Inflammatory macrophage treated with lipopolysaccharide for 1 hour (primary cell): Measurements from ENCODE around the gene SMIM20.

Experiments used
- DNase-seq, 2 donors: peaks; one replicate each; pipeline ENCODE4 v3.0.0-alpha.2; 2020 to 2022

Gene SMIM20

DNA sequence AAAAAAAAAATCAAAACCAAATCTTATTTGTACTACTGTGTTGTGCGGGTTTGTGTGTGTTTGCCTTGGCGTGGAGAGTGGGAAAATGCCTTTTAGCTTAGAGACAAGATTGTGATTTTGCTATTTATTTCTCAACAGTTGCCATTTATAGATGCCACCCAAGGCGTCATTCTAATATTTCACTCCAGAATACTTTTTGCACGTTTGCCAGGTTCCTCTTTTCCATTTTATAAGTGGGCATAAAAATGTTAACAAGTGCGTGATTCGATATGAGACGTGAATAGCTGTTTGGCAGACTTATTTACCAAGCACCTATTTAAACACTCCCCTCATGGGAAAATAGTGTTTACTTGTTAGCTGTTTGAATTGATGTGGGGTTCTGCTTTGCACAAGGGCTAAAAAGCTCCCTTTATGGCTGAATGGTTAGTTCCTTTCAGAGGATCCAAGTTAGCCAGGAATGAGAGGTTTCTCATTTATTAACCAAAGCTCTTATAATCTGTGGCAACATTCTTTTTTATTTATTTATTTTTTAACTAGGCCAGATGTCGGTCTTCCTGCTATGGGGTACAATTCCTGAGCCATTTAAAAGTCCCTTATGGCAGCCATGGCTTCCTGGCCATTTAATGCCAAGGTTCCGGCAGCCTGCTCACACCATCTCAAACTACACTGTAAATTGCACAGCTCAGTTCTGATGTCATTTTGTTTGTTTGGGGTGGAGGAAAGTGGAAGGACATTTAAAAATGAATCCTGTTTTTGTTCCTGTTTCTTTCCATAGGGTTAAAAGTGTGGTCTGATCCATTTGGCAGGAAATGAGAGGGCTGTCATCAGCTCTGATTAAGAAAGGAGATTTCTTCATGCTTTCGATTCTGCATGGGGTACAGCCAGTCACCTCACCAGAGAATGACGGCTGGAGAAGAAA, 14.6 kb downstream of the SMIM20 start:
- DNase-seq = peak; percentile 86 to 91

DNA sequence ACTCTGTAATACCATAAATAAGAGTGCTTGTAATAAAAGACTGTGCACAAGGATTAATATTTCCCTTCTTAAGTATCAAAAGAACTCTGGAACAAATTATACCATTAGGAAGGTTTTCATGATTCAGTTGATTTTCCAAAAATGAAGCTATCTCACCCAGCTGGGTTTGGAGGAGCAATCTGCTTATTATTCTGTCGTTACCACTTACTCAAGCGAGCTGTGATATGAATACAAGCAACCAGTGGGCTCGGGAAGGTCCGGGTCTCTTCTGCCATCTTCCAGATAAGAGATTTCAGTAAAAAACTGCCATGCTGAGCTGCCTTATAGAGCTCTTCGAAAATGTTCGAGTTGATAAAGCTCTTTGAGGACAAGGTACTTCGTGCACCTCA, 15.3 kb downstream of the SMIM20 start:
- DNase-seq = no peak

DNA sequence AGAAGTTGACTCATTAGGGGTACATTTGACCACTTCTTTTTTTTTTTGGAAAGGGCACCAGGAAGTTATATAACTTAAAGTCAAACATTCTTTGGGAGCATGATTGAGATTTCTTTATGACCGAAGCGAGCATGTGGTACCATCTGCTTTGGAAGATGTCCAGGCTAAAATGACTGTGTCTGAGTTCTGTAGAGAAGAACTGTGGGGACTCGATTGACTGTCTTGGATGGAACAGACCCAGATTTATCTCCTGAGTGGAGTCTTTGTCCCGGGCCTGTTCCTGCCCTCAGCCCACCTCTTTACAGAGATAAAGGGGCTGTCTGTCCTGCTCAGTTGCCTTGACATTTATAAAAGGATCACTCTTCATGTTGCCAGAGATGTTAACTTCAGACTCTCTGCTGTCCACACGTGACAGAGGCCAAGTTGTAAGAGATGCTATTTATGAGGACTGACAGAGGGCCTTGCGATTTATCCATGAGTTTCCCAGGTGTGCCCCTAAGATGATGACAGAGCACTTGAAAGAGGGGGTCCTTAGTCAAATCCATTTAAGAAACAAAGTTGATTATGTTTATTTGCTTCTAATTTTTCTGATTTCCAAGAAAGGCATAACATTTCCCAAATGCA, 16.8 kb downstream of the SMIM20 start:
- DNase-seq = no peak

DNA sequence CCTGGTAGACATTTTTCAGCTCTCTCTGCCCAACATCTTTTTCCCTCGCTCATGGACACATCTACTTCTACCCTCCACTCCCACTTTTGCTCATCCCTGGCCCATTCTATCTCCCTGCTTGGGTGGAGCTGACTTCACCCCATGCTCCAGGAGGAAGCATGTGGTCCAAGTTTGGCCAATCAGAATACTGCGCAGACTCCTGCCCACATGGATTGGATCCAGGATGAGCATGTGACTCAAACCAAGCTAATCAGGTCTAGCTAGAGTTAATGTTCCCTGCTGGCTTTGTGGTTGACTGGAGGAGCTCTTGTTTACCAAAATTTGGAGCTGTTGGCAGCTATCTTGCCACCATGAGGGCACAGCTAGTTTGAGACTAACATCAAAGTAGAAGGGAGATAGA, 22.7 kb downstream of the SMIM20 start:
- DNase-seq = no peak

DNA sequence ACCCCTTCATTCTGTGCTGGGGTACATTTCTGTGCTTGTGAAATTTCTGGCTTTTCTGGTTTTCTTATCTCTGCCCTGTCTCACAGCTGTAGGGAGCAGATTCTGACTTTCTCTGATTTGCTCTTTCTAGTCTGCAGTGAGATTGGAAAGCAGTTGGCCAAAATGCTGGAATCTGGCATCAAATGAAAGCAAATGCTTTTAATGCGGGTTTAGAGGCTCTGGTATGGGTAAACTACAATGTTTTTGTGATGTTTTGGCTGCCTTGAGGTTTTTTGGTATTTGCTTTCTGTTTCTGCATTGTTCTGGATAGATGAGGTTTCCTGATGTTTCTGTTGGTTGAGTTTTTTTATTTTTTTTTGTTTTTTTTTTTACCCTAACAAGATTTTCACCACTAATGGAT, 23.8 kb downstream of the SMIM20 start:
- no peak for DNase-seq

DNA sequence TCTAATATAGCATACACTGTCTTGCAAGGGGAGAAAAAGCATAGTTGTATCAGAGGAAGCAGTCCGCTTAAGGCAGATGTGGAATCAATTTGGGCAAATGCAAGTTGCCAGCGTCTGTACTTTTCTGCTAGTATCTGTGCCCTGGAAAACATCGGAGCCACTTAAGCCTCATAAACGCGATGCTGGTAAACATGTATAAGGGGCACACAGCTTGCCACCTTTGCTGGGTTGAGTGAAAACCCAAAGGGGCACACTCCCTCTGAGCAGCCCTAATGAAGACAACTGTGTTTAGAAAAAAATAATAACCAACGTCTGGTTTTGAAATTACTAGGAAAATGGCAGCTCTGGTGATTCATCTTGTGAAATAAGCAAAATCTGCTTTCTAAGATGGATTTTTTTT, 24.3 kb downstream of the SMIM20 start:
- no peak for DNase-seq

DNA sequence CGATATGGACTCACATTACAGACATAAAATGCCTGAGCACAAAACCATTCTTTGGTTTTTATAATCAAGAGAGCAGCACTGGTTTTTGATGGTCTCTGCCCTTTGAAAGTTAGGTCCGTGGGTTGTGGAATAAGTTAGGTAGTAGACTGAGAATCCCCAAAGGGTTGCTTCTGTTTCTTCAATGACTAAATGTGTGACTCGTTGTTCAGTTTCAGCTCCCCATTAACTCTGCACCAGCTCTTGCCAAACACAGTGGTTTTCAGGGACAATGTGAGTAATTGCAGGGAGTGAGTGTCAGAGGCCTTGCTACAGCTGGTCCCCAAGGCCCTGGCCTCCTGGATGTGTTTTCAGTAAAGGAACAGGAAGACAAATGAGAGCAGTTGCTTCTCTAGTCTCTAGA, 24.8 kb downstream of the SMIM20 start:
- peak; percentile 74 to 95 for DNase-seq

DNA sequence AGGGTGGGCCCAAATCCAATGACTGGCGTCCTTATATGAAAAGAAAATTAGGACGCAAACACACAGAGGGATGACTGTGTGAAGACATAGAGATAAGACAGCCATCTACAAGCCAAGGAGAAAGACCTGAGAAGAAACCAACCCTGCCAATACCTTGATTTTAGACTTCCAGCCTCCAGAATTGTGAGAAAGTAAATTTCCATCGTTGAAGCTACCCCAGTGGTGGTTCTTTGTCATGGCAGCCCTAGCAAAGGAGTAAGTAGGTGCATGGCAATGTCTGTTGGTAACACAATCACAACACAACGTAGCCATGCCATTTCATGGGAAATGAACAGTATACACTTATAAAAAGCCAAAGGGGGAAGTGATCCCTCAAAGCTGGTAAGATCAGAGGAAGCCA, 25.3 kb downstream of the SMIM20 start:
- DNase-seq = no peak

DNA sequence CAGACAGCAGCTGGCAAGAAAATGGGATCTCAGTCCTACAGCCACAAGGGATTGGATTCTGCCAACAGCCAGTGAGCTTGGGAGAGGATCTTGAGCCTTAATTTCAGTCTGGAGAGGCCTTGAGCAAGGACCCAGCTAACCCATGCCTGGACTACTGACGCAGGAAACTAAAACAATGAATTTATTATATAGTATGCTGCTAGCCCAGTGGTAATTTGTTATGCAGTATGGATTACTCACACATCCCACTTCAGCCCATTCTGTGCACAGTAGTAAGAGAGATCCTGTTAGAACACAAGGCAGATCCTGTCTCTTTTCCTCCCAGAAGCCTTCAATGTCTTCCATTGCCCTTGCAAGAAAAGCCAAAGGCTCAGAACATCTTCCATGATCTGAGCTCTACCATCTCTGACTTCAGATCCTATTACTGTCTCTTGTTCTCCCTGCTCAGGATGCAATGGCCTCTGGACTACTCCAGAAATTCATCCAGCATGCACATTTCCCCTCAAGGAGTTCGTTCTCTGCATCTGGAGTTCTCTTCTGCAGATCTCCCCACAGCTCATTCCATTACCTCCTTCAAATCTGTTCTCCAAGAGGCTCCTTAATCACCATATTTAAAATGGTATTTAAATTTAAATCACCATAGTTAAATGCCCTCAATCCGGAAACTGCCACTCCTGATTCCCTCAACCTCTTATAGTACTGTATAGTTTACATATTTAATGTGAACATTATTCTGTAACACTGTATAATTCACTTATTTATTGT, 27.6 kb downstream of the SMIM20 start:
- no peak for DNase-seq

DNA sequence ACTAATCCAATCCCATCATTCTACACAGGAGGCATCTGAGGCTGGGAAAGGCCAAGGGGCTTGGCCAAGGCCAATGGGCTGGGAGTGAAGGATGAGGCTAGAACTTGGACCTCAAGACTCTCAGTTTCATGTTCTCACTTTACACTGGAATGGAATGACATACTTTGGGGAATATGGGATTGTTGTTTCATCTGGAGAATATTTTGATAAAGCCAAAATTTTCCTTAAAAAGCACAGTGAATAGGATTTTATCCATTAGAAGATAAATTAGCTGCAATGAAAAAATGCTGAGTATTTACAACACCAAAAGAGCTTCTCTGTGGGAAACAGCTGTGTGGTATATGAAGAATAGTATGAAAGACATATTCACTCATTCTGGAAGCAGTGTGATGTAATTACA, 29.3 kb downstream of the SMIM20 start:
- DNase-seq = no peak

DNA sequence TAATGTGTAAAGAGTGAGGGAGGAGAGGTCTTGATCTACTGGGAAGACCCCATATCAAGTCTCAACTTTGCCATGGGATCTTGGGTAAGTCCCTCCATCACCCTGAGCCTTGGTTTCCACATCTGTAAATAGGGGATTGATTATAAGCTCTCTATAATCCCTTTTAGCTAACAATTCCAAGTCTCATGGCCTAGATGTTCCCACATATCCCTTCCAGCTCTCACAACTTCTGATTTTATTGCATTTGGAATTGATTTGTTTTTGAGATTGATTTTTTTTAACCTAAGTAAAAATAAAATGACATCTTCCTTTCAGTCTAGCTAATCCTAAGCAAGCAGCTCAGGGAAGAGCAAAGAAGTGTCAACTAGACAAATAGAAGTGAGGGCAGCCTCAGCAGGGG, 29.8 kb downstream of the SMIM20 start:
- no peak for DNase-seq

DNA sequence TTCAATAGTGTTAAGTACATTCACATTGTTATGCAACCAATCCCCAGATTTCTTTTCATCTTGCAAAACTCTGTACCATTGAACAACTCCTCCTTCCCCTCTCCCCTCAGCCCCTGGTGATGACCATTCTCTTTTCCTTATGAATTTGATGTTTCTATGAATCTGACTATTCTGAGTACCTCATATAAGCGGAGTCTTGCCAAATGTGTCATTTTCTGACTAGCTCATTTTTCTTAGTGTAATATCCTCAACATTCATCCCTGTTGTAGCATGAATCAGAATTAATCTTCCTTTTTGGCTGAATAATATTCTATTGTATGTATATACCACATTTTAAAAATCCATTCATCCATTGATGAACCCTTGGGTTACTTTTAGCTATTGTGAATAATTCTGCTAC, 34.0 kb downstream of the SMIM20 start:
- DNase-seq = no peak

DNA sequence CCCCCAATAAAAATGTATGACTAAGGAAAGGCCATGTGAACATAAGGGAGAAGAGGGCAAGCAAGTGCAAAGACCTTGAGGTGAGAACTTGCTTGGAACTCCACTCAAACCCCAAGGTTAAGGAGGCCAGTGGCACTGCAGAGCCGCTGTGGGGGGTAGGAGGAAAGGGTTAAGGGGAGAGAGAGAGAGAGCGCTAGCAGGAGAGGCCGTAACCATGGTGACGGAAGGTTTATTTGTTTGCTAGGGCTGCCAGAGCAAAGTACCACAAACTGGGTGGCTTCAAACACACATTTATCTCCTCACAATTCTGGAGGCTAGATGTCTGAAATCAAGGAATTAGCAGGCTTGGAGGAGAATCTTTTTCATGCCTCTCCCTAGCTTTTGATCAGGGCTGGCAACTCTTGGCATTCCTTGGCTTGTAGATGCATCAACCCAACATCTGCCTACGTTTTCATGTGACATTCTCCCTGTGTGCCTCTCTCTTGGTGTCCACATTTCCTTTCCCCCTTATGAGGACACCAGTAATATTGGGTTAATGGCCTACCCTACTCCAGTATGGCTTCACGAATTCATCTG, 35.2 kb downstream of the SMIM20 start:
- DNase-seq = no peak

DNA sequence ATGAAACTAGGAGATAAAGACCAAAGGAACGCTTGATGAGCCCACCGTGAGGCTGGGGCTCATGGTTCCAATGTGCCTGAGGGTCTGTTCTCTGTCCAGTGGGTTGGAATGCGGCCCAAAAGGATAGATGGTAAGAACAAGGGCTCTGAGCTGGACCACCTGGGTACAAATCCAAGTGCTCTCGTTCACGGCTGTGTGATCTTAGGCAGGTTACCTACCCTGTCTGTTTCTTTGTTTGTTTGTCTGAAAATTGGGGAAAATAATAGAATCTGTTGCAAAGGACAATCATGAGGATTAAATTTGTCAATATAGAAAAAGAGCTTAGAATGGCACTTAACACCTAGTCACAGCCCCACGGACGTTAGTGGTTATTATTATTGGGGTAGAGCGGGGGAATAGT, 36.0 kb downstream of the SMIM20 start:
- DNase-seq = no peak

DNA sequence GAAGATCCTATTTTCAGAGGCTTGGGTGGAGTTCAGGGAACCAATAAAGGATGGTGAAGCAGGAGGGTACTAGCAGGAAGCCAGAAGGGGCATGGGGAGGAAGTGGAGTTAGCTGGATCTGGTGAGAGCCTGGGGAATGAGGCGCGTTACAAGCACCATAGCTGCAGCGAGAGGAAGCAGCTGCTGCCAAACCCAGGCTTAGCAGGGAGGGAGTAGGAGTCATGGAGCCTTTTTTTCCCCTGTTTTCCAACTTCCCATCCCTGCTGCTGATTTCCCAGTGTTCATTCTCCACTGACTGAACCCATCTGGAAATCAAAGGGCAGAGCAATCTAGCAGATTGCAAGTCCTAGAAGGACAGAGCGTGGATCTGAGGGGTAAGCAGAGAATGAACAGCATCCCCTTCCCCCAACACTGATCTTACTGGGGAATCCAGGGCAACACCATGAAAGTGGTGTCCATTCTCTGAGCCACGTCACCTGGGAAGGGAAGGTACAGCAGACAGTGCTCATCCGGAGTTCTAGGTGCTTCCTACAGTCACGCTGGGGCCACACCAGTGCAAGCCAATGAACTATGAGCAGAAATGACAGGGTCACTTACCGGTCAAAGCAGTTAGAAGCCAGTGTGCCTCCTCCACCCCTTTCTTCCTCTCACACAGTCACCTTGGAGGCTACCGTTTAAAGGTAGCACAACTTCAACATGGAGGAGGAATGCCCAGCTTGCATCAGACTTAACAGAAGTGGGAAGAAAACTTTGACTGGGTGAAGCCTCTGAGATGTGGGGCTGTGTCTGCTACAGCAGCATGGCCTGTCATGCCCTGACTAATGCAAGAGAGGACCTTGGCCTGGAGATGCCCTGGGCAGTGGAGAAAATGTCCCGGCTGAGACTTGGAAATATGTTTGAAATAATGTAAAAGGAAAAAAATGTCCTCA, 36.7 kb downstream of the SMIM20 start:
- DNase-seq = no peak

DNA sequence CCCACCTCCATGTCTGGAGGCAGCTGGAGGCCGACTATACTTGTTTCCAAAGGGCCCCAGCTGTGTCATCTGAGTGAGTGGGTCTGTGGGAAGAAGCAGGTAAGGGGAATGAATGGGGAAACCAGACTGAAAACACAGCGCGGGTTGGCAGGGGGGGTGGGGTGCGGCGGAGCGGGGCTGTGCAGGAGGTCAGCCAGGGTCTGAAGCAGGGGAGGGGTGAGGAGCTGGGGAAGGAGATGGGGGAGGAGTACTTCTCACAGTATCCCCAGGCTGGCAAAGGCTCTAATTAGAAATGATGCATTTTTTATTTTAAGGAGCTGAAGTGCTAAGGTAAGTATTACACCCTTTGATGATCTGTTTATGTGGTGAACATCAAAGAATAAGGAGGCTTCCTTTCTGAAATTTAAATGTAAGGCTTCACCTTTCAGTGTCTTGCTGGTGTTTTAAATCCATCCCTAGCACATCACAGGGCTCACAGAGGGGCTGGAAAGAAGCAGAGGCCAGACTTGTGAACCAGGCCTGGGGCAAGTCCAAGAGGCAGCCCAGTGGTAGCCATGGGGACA, 37.5 kb downstream of the SMIM20 start:
- no peak for DNase-seq

DNA sequence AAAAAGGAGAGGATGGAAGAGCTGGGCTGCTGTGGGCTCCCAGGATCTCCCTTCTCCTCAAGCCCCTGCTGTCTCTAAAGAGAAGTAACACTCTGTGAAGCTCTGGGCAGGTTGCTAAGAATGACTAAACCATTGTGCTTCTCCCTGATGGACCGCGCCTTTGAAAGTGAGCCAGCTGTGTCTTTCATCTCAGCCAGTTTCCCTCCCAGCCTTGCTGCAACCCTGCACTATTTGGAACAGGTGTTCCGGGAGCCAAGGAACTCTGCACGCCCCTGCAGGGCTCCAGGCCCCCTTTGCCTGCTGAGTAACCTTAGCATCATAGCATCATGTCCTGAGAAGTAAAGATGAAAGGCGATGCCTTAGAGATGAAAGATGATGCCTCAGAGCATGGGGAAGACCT, 39.7 kb downstream of the SMIM20 start:
- DNase-seq = no peak

DNA sequence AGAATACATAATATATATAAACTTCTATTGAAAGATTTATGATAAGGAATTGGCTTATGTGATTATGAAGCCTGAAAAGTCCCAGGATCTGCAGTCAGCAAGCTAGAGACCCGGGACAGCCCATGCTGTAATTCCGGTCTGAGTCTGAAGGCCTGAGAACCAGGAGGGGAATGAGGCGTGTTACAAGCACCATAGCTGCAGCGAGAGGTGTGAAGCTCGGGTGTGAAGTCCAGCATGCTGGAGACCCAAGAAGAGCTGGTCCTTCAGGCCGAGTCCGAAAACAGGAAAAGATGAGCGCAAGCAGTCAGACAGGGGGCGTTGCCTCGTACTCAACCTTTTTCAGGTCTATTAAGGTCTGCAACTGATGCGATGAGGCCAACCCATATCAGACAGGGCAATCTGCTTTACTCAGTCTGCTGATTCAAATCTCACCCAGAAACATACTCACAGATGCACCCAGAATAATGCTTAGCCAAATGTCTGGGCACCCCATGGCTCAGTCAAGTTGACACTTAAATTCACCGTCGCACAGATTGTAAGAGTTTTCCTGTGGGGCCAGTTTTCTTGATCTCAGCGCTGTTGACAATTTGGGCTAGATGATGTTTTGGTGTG, 40.4 kb downstream of the SMIM20 start:
- DNase-seq = no peak

DNA sequence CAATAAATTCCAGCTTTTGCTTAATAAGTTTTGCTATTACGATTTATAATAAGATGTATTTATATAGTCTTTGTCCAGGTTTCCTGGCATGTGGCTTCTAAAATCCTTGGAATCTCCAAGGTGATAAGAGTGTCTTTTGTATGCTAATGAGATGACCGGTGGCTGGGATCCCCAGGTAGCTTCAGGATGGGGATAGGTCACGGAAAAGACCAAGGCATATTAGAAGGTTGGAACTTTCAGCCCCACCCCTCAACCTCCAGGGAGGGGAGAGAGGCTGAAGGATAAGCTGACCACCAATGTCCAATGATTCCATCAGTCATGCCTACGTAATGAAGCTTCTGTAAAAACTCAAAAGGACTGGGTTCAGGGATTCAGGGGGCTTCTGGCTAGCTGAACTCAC, 41.7 kb downstream of the SMIM20 start:
- no peak for DNase-seq

DNA sequence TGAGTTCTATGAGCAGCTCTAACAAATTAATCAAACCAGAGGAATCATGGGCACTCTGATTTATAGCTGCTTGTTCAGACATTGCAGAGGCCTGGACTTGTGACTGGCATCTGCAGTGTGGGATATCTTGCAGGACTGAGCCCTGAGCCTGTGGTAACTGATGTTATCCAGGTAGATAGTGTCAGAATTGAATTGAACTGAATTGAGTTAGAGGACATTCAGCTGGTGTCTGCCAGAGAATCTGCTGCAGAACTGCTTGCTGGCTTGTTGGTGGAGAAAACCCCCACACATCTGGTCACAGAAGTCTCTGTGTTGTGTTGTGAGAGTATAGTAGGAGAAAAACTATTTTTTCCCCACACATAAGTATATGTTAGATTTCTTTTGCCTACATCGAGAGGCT, 42.2 kb downstream of the SMIM20 start:
- DNase-seq = no peak

DNA sequence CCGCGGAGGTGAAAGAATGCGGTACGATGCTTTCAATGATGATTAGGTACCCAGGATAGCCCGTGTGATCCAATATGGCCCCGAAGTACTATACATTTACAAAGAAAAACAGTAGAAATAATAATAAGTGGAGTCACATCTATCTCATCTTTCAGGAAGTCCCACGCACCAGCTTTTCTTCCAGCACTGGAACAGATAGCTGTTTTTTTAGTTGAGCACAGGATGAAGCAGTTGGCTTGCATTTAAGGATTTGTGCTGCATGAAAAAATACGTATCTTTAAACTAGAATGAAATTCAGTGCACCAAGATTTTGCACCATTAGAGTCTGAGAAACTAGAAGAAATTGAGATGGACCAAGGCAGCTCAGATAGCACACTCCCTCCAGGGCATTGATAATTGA, 44.1 kb downstream of the SMIM20 start:
- no peak for DNase-seq

DNA sequence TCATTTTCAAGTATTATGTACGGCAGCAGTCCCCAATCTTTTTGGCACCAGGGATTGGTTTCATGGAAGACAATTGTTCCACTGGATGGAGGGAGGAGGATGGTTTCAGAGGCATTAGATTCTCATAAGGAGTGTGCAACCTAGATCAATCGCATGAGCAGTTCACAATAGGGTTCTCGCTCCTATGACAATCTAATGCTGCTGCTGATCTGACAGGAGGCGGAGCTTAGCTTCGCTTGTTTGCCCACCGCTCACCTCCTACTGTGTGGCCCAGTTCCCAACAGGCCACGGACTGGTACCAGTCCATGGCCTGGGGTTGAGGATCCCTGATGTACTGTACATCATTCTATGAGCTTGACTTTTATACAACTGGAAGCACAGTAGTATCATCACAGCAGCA, 48.4 kb downstream of the SMIM20 start:
- DNase-seq = no peak
